GM19025 (cell line): ENCODE data around the gene SND1.

Experiments used
- ATAC-seq: cut with Tn5 transposase; IDR thresholded peaks from one replicate; pipeline ENCODE4 v1.9.1; 2021; ENCODE audit warnings: mild to moderate bottlenecking, low read depth, moderate library complexity; ENCODE audit not compliant: unreplicated experiment

Gene SND1

DNA sequence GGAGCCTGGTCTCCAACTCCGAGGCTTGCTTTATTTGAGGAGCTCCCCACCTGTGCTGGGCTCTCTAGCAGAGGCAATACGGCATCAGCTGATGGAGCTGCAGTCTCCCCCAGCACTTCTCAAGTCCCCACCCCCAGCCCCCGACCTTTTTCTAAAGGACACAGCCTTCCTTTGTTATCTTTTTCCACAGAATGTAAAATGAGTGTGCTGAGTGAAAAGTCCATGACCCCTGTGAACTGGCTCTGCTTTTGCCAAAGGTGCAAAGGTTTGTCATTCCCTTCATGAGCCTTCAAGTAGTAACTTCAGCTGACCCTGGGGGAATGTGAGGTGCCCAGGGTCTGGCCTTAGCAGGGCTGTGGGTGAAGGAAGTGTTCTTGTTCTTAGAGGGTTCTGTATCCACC lies 353.8 kb downstream of the SND1 start:
- ATAC-seq: no peak

DNA sequence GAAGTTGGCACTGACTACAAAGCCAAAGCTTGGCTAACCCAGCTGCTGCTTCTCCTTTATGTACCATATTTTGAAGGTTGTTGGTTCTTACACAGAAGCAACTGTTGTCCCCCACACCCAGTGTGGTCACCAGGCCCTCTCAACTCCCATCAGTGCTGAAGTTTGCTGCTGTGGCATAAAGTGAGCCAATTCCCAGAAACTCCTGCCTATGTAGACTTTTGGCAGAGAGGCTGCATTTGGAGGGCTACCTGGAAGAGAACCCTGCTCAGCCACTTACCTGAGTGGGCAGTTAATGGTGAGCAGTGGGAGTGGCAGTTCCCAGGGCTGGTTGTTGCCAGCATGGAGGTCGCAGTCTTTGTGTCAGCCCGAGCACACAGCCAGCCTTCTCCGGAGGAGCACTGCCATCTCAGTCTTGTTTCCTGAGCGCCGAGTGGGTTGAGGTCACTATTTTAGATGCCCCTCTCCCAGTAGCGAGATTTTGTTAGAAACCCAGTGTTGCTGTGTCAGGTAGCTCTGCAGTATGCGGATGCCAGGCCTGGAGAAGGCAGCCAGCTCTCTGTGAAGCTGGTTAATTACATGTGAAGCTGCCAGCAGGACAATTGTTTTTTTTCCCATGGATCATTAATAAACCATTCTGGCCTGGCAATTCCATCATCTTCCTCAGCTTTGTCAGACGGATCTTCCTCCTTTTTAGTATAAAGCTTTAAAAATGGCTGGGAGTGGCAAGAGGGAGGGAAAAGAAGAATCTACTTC lies 354.7 kb downstream of the SND1 start:
- no peak for ATAC-seq

DNA sequence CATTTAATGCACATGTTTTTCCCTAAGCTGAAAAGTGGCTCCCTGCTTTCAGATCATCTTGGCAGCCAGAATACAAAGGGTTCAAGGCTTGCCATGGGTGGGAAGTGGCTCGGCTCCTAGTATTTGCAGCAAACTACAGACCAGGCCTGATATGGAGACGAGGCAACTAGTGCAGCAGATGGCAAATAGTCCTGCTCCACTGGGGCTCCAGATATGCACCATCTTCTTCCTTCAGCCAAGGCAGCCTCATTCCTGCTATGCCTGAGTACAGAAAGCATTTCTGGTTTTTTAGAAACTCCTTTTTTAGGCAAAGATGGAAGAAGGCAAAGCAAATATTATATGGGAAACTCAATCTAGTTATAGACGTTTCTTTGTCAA lies 355.3 kb downstream of the SND1 start:
- ATAC-seq: no peak

- no peak for ATAC-seq
Measured at GRCh38 chr7:128008141-128008540, 356.1 kb downstream of the SND1 start.

DNA sequence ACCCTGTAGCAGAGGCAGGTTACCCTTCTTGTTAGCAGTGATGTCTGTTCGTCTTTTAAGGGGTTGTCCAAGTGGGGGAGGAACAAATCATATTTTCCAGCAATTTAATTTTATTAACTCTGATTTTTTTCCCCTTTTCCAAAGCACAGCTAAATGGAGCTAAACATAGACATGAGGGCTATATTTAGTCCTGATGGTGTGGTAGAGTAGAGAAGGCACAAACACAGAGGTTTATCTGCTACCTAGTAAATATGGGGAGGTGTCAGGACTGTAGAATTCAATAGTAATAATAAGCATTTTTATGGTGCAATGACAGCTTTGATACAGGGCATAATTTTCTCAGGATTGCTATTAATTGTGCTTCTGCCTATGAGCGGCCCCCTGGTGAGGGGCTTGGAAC lies 356.8 kb downstream of the SND1 start:
- ATAC-seq: no peak

DNA sequence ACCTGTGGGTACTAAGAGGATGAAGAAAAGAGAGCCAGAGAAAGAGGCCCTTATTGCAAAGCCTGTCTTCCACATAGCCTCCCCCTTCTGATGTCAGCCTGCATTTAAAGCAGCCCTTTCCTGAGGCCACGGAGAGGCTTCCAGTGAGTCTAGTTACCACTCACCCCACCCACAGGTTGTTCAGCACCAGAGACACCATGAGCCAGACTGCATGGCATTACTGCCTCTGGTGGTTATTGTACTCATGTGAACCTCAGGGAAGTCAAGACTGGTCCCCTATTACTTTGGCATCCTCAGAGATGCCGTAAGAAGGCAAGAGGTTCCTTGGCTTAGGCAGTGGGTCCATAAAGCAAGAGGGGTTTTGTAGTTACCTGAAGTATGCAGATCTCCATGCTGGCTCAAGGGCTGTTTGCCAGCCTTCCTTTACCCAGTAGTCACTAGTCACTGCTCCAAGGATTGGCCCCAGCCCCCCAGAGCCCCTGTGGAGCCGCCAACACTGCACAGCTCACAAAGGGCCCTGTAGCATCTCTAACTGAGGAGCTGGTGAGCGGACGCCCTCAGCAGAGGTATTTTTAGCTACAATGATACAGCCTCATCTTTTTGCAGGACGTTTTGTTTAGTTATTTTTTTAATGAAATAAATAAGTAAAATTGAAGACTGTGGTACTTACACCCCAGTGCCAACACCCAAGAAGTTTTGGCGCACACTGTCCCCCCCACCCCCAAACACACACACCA lies 358.6 kb downstream of the SND1 start:
- ATAC-seq: no peak

DNA sequence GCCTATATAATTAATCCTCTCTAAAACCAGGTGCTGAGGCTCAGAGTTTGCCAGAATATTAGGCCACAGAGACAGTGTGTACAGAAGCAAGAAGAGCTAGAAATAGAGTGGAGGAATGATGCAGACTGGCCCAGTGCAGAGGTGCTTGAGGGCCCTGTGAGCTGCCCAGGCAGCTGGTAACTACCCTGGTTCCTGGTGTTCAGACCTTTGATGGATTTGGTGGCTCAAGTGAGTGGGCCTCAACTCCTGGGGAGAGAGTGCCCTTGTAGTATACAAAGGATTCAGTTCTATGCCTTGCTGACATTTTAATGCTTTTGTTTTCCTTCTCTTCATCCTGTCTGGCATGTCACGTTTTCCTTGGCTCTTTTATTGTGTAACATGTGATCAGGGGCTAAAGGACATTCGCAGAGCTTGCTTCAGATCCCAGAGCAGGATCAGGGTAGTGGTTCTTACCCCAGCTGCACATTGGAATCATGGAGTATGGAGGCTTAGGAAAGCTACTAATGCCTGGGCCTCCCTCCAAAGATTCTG lies 359.2 kb downstream of the SND1 start:
- ATAC-seq: no peak

DNA sequence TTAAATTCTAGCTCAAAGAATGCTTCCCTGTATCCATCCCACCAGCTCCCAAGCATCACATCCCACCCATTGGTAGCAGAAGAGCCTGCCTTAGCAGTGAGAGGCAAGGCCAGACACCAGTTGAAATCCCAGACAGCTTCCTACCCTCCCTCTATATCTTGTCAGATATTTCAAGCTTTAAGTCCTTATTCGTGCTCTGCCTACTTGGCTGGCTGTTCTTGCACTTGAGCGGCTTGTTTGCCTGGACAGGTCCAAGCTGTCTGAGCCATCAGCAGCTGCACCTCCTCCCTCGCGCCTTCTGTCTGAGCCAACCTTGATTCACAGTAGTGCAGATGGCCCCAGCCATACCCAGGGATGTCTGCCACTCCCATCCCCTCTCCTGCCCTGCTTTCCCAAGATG lies 362.8 kb downstream of the SND1 start:
- no peak for ATAC-seq

DNA sequence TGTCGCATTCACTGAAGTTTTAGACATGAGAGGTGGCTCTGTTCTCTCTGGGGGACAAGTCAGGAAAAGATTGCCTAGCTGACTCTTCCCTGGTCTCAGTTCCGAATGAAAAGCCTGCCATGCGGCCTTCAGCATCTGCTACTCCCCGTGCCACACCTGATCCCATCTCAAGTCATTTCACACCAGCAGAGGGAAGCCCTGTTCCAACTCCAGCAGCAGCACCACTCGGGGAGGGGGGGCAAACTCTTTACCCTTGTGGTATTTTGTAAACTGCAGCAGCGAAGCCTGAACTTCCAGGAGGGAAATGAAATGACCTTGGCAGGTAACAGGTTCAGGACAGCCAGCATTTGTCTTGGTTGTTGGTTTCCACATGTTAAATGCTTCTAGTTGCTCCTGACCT lies 365.5 kb downstream of the SND1 start:
- ATAC-seq: no peak

DNA sequence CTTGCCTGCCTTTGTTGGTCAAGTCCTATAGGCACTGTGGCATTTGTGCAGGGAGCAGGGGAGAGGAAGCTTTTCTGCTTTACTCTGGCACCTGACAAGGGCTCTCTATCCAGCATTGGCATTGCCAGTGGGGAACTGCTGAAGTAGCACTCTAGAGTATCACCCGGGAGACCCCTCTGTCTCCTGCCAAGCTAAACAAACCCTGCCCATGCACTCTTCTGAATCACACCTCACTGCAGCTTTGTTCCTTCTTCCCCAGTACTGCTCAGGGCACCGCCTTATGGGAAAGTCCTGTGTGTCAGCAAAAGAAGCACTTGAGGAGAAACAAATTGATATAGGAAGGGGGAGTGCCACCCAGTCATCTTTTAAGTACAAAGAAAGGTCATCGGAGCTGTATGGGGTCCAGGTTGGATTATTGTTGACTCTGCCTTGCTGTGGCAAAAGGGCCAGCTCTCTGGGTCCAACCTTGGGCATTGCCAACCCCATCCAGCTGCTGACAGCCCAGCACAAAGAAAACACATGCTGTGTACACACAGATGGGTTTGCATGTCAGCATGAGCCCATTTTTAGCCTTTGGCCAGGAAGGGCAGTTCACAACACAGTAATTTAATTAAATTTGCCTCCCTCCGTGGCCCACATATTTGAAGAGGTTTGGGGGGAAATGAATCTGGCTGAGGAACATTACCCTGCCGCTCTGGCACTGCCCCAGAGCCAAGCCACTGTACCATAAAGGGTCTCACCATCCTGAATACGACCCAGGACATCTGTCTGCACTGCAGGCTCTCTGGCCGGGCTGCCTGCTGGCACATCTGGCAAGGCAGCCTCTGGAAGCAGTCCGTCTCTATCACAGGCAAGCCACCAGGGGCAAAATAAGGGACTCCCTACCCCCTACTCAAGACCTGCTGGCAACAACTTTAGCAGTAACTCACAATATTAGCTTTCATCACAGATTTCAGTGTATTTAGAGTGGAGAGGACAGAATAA lies 366.2 kb downstream of the SND1 start:
- ATAC-seq: no peak

- no peak for ATAC-seq
Measured at GRCh38 chr7:128019288-128019687, 367.3 kb downstream of the SND1 start.

- no peak for ATAC-seq
Measured at GRCh38 chr7:128020159-128020558, 368.2 kb downstream of the SND1 start.

DNA sequence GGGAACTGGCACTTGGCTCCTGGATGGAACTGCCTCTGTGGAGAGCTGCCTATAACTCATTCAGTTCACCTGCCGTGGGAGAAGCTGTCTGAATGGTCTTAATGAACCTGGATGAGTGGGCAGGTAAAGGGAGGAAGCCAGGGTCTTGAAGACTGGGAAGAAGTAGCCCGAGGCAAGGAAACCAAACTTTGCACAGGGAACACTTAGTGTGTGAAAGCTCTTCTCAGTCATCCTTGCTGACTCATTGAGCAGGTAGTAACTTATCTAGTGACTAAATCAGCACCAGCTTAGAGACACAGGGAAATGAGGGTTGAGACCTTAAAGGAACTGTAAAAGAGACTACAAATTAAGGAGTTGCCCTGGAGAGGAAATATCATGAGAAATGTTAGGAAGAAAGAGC lies 369.4 kb downstream of the SND1 start:
- ATAC-seq: no peak

GRCh38 chr7:128022631-128023532 lies 370.9 kb downstream of the SND1 start:
- no peak for ATAC-seq

- ATAC-seq: no peak
Measured at GRCh38 chr7:128024151-128024550, 372.2 kb downstream of the SND1 start.

- ATAC-seq: no peak
Measured at GRCh38 chr7:128025380-128025779, 373.4 kb downstream of the SND1 start.

DNA sequence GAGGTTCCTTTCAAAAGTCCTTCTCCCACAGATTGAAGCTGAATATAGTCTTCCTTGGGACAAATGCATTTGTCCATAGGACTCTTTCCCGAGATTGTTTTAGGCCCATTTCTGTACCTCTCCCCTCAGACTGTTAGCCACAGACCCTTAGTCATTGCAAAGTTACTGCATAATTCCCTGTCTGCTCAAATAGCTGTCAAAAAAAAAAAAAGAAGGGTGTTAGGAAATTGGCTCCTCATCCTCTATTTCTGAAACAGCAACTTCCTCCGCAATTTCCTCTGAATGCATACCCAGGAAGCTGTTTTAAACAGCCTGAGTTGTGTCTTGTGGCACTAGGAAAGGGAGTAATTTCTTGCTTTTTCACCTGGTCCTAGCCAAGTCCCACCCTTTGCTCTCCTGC lies 373.8 kb downstream of the SND1 start:
- no peak for ATAC-seq

DNA sequence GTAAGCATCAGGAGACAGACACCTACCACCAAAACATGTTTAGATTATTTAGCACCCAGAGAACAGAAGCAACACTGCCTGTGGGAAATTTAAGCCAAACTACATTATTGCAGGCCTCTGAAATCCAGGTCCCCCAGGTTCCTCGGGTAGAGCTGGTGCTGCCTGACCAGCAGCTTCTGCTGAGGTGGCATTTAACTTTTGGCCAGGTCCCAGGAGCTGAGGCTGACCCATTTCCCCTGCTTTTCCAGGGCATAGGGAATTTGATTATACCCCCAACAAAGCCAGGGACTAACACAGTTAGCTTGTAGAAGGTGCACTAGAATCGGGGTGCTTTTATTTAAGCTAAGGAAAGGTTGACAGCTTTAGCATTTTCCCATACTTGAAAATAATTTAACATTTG lies 374.6 kb downstream of the SND1 start:
- ATAC-seq: no peak

- no peak for ATAC-seq
Measured at GRCh38 chr7:128027485-128027980, 375.5 kb downstream of the SND1 start.
